ENCODE data around the gene TSLP.

Gene TSLP

DNA sequence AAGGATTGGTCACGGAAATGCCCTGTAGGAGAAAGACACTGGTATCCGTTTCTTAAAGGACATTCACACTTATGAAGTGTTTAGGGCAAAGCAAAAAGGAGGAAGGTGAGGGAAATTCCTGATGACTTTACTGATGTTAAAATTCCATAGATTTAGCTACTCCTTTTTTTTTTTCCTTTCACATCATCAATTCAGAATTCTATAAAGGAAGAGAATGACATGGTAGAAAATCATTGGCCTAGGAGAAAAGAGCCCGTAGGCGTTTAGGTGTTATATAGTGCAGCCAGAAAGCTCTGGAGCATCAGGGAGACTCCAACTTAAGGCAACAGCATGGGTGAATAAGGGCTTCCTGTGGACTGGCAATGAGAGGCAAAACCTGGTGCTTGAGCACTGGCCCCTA is at the start of gene TSLP:
Gene TSLP (plus strand): TSS at position 301 of the 400 bp plus-strand sequence. CDS start 178 bp downstream, outside the sequence.
- in situ Hi-C loops (cut with HindIII; ENCODE audit: low sequenced_read_pairs): no loop called here
- TF ChIP-seq, protein P1, sequence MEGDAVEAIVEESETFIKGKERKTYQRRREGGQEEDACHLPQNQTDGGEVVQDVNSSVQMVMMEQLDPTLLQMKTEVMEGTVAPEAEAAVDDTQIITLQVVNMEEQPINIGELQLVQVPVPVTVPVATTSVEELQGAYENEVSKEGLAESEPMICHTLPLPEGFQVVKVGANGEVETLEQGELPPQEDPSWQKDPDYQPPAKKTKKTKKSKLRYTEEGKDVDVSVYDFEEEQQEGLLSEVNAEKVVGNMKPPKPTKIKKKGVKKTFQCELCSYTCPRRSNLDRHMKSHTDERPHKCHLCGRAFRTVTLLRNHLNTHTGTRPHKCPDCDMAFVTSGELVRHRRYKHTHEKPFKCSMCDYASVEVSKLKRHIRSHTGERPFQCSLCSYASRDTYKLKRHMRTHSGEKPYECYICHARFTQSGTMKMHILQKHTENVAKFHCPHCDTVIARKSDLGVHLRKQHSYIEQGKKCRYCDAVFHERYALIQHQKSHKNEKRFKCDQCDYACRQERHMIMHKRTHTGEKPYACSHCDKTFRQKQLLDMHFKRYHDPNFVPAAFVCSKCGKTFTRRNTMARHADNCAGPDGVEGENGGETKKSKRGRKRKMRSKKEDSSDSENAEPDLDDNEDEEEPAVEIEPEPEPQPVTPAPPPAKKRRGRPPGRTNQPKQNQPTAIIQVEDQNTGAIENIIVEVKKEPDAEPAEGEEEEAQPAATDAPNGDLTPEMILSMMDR (IDR thresholded peaks at IDR 0.05; ENCODE audit: low read depth, low read length): no peak
- H3K4me3 ChIP-seq (ENCODE audit: low read depth, low read length): peak within 1 kb of the TSS; percentile 30
- DNase-seq (ENCODE audit: low read depth, low spot score): no peak

DNA sequence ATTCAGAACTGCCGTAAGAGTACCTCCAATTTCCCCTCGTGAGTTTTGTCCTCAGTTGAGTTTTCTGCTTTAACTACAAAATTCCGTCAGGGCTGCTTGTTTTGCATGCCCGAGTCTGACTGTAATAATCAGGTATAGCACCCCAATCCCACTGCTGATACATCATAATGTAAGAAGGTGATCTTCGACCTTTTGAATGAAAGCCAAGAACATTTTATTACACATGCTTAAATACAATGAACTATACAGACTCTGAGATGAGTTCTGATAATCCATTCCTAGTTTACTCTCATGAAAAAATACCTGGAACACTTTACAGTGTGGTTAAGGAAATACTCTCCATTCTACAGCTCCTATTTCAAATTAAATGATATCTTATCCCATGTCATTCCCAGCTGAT is 49.2 kb upstream of the TSLP start:
- TF ChIP-seq, protein P1 (IDR thresholded peaks at IDR 0.05; ENCODE audit: low read depth, low read length): no peak
- in situ Hi-C loops (cut with HindIII; ENCODE audit: low sequenced_read_pairs): no loop called here
- no peak overlapping the region for H3K4me3 ChIP-seq (ENCODE audit: low read depth, low read length)
- DNase-seq (ENCODE audit: low read depth, low spot score): no peak

DNA sequence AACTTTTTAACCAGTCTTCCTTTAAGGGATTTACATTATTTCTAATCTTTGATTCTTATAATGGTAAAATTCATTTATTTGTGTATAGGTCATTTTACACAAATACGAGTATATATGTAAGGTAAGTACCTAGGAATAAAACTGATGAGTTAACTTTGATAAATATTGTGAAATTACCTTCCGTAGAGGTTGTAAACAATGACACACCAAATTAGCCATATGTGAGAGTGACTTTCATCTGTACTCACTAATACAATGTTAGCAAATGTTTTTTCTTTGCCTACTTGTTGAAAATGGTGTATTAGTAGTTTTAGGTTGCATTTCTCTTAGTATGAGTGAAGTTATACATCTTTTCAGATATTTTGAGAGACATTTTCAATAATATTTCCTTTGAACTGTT is 42.6 kb upstream of the TSLP start:
- in situ Hi-C loops (cut with HindIII; ENCODE audit: low sequenced_read_pairs): no loop called here
- no peak for DNase-seq (ENCODE audit: low read depth, low spot score)
- TF ChIP-seq, protein P1 (IDR thresholded peaks at IDR 0.05; ENCODE audit: low read depth, low read length): no peak
- no peak overlapping the region for H3K4me3 ChIP-seq (ENCODE audit: low read depth, low read length)

- in situ Hi-C loops (cut with HindIII; ENCODE audit: low sequenced_read_pairs): no loop called here
- no peak overlapping the region for H3K4me3 ChIP-seq (ENCODE audit: low read depth, low read length)
- DNase-seq (ENCODE audit: low read depth, low spot score): peak; percentile 94
- TF ChIP-seq, protein P1 (IDR thresholded peaks at IDR 0.05; ENCODE audit: low read depth, low read length): no peak
Measured at GRCh38 chr5:111043712-111044506, 27.6 kb upstream of the TSLP start.

DNA sequence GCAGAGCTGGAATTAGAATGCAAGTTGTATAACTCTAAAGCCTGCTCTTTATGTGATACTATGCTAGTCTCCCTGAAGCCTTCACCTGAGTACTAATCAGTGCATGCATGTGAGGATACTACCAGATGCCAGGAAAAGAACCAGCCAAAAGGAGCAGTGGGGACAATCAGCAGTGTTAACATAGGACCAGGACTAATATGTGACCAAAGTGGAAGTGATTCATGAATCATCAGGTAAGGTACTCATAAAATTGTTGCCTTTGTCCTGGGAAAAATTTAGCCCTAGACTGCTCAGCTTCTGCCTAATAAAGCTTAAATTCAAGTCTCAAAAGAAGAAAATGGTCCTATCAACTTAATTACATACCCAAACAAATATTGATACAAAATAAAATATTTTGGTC is 13.4 kb upstream of the TSLP start:
- TF ChIP-seq, protein P1 (IDR thresholded peaks at IDR 0.05; ENCODE audit: low read depth, low read length): no peak
- in situ Hi-C loops (cut with HindIII; ENCODE audit: low sequenced_read_pairs): no loop called here
- no peak for DNase-seq (ENCODE audit: low read depth, low spot score)
- no peak overlapping the region for H3K4me3 ChIP-seq (ENCODE audit: low read depth, low read length)

DNA sequence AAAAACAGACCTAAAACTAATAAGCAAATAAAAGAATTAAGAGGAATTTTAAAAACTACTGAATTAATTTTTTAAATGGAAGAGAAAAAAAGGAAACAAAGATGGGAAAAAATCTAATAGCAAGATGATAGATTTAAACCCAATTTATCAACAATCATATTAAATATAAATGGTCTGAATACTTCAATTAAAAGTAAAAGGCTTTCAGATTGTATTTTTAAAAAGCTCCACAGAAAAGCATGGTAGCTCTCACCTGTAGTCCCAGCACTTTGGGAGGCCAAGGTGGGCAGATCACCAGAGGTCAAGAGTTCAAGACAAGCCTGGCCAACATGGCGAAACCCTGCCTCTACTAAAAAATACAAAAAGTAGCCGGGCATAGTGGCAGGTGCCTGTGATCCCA is 11.3 kb upstream of the TSLP start:
- no peak overlapping the region for H3K4me3 ChIP-seq (ENCODE audit: low read depth, low read length)
- in situ Hi-C loops (cut with HindIII; ENCODE audit: low sequenced_read_pairs): no loop called here
- TF ChIP-seq, protein P1 (IDR thresholded peaks at IDR 0.05; ENCODE audit: low read depth, low read length): no peak
- DNase-seq (ENCODE audit: low read depth, low spot score): no peak
